Dermis lymphatic vessel endothelial cell (primary cell): Measurements from ENCODE around the gene MSANTD4. TPM values are rescaled to one million over a fixed set of nuclear protein-coding genes. Genes with fewer than 3 reads are reported as not detected.

Source experiments
- total RNA-seq: library from RNA; depleted of rRNA; stranded (reverse); fragments of >200 nt; gene quantifications from 2 replicates; pipeline ENCODE4 v1.2.1, GENCODE V29; 2014

MSANTD4 gene
- 16.5 and 25.5 TPM in 2 replicates for total RNA-seq

DNA sequence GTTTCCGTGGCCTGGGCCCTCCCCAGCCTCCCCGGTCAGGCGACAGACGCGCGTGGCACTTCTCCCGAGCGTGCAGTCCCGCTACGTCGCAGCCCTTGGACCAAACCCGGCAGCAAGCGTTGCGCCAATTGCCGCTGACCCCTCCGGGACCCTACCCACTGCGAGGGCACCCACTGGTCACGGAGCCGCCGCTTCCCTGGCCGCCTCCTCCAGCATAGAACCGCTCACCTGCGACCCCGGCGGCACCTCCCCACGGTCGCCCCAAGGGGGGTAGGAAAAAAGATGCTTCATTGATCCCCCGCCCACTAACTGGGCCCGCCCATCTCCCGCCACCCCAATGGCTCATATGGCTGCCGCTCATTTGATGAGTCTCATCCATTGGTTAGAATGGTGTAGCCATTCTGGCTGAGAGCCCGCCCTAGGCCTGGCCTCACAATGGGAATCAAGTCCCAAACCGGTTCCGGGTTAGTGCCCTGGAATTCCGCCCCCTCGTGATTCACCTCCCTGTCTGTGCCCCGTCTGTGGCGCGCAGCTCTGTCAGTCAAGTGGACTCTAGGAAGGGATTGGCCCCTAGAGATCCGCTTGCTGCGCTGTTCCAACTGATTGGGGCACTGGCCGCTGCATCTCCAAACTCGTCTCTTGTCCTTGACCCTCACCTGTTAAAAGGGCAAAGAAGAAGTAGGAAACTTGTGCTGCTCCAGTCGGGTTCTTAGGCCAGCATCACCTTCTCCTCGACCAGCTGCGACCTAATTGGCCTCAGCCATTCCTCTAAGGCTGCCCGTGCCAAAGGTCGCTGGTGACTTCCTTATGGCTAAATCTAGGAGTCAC lies at the start of gene MSANTD4:
Gene MSANTD4, minus strand, starts transcription at position 274 of the 828 bp plus-strand sequence. CDS start 11,323 bp downstream, outside the sequence.

Other genes starting within 250 kb of the MSANTD4 start
- 4.0 and 5.7 TPM in 2 replicates for gene KBTBD3, start 55.1 kb upstream of the MSANTD4 start, total RNA-seq
- 43.6 and 51.8 TPM in 2 replicates for gene AASDHPPT, start 55.4 kb upstream of the MSANTD4 start, total RNA-seq